Measurements from ENCODE around the gene GLI3. TPM values are rescaled to one million over a fixed set of nuclear protein-coding genes. Genes with fewer than 3 reads are reported as not detected.
A peak's percentile ranks its signal among the peaks of the same experiment; 100 is the strongest.

The GLI3 gene
- polyA plus RNA-seq, 1 experiment: 6.0 TPM

GRCh38 chr7:41955451-41955850 lies 281.6 kb downstream of the GLI3 start:
- no peaks in the 10 kb centered on the region for H3K27me3 ChIP-seq (ENCODE audit: control insufficient read depth, insufficient read depth, low read length)
- no peak for TF ChIP-seq CTCF (IDR thresholded peaks at IDR 0.05; ENCODE audit: low read depth, low read length)
- DNase-seq (ENCODE audit: low read depth, low spot score): no peak
- ChIA-PET POLR2A (interaction anchor here (1.0 to 1.5 kb wide), 3 partner anchors 12 to 145 kb away, joined by 3 to 9 read pairs (median 3); no protein-coding TSS in a partner anchor), CTCF (interaction anchor here (0.9 to 7.5 kb wide), 5 partner anchors 12 to 875 kb away, joined by 3 to 100 read pairs (median 10); no protein-coding TSS in a partner anchor)
- no peaks in the 10 kb centered on the region for H3K9me3 ChIP-seq (ENCODE audit: control insufficient read depth, insufficient read depth, low read length)
- H3K27ac ChIP-seq (ENCODE audit: low read depth, low read length): peak overlapping the region; percentile 4
- H3K4me3 ChIP-seq (ENCODE audit: low read depth, low read length): no peak overlapping the region

- CTCF ChIA-PET: interaction anchor here (0.9 to 7.5 kb wide), 4 partner anchors 12 to 875 kb away, joined by 3 to 100 read pairs (median 16); no protein-coding TSS in a partner anchor
- DNase-seq (ENCODE audit: low read depth, low spot score): no peak
Observed at GRCh38 chr7:41954976-41955375, 282.0 kb downstream of the GLI3 start.

GRCh38 chr7:41948503-41948902 lies 288.5 kb downstream of the GLI3 start:
- Histone ChIP-seq H3K9me3 (ENCODE audit: control insufficient read depth, insufficient read depth, low read length) (no peaks in the 10 kb centered on the region), H3K27ac (ENCODE audit: low read depth, low read length) (no peak overlapping the region), H3K4me3 (ENCODE audit: low read depth, low read length) (no peak overlapping the region), H3K27me3 (ENCODE audit: control insufficient read depth, insufficient read depth, low read length) (no peaks in the 10 kb centered on the region)
- DNase-seq (ENCODE audit: low read depth, low spot score): no peak
- ChIA-PET CTCF (interaction anchor here (0.5 to 1.9 kb wide), 6 partner anchors 29 to 928 kb away, joined by 3 to 6 read pairs (median 3); no protein-coding TSS in a partner anchor), POLR2A (no interaction called here)
- no peak for TF ChIP-seq CTCF (IDR thresholded peaks at IDR 0.05; ENCODE audit: low read depth, low read length)

More at GRCh38 chr7:41954976-41955375, 282.0 kb downstream of the GLI3 start:
- H3K9me3 ChIP-seq (ENCODE audit: control insufficient read depth, insufficient read depth, low read length): no peaks in the 10 kb centered on the region
- no peak for TF ChIP-seq CTCF (IDR thresholded peaks at IDR 0.05; ENCODE audit: low read depth, low read length)
- no peak overlapping the region for H3K4me3 ChIP-seq (ENCODE audit: low read depth, low read length)
- no peak overlapping the region for H3K27ac ChIP-seq (ENCODE audit: low read depth, low read length)
- POLR2A ChIA-PET: interaction anchor here (1.0 to 1.5 kb wide), 3 partner anchors 12 to 145 kb away, joined by 3 to 9 read pairs (median 3); no protein-coding TSS in a partner anchor
- no peaks in the 10 kb centered on the region for H3K27me3 ChIP-seq (ENCODE audit: control insufficient read depth, insufficient read depth, low read length)

DNA sequence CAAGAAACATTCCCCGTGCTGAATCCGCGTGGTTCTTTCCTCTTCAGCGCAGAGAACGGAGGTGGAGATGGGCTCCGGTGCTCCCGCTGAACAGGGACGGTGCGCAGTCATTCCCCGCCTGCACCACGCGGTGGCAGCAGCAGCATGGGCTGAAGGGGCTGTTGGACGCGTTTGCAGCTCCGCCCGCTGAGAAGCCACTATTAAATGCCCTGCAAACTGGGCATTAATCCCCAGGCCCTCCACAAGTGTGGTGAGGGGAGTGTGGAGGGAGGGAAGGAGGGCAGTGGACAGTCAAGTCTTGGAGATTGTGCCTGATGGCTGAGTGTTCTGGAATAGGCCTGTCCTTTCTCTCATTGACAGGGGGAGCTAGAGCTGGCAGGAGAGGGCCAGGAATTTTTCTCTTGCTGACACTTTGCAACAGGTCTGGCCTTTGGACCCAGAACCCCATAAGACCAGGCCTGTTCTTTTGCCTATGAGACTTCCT lies 293.9 kb downstream of the GLI3 start:
- H3K27me3 ChIP-seq (ENCODE audit: control insufficient read depth, insufficient read depth, low read length): no peaks in the 10 kb centered on the region
- ChIA-PET POLR2A (interaction anchor here (0.6 to 1.4 kb wide), 4 partner anchors 13 to 1195 kb away, joined by 3 to 9 read pairs (median 3); no protein-coding TSS in a partner anchor), CTCF (interaction anchor here (0.5 to 7.7 kb wide), 47 partner anchors 9 to 992 kb away, joined by 3 to 118 read pairs (median 4); no protein-coding TSS in a partner anchor)
- H3K9me3 ChIP-seq (ENCODE audit: control insufficient read depth, insufficient read depth, low read length): no peaks in the 10 kb centered on the region
- peak overlapping the region; percentile 87 for H3K27ac ChIP-seq (ENCODE audit: low read depth, low read length)
- H3K4me3 ChIP-seq (ENCODE audit: low read depth, low read length): peak overlapping the region; percentile 53
- DNase-seq (ENCODE audit: low read depth, low spot score): peak; percentile 52
- TF ChIP-seq CTCF (IDR thresholded peaks at IDR 0.05; ENCODE audit: low read depth, low read length): peak; percentile 98

DNA sequence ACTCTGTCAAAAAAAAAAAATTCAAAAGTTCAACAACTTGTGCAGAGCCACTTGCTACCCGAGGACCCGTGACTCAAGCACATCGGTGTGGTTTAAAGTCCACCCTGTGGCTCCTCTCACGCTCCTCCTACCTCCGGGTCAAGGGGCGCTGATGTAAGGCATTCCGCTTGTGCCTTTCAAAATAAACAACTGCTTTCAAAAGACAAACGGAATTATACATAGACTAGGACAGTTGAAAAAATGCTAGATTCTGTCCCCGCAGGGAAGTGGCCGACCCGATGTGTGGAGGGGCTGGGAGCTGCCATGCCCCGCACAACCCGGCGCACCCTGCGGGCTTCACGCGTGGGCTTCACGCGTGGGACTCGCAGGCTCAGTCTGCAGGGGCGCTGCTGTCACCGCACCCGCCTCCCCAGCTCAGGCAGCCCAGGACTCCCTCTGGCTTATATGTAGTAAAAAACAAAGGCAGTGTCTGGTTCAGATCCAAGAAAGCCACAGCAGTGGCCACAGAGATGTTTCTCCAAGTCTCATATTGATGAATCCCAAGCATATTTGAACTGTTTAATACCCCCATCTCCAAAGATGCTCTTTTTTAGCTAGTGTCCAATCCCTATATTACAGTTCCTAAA lies 294.4 kb downstream of the GLI3 start:
- Histone ChIP-seq H3K27me3 (ENCODE audit: control insufficient read depth, insufficient read depth, low read length) (no peaks in the 10 kb centered on the region), H3K4me3 (ENCODE audit: low read depth, low read length) (peak overlapping the region; percentile 53), H3K9me3 (ENCODE audit: control insufficient read depth, insufficient read depth, low read length) (no peaks in the 10 kb centered on the region), H3K27ac (ENCODE audit: low read depth, low read length) (peak overlapping the region; percentile 87)
- CTCF ChIA-PET: interaction anchor here (0.5 to 7.7 kb wide), 42 partner anchors 9 to 1010 kb away, joined by 3 to 118 read pairs (median 4); no protein-coding TSS in a partner anchor
- DNase-seq (ENCODE audit: low read depth, low spot score): peak; percentile 55
- POLR2A ChIA-PET: interaction anchor here (1.0 to 1.4 kb wide), 3 partner anchors 13 to 889 kb away, joined by 3 to 9 read pairs (median 3); no protein-coding TSS in a partner anchor
- TF ChIP-seq CTCF (IDR thresholded peaks at IDR 0.05; ENCODE audit: low read depth, low read length): no peak

All from AG04450 (cell line).